ENCODE results near the gene METRN.

GRCh38 chr16:702341-702740 is 12.6 kb upstream of the METRN start:
- TF ChIP-seq, protein P1, sequence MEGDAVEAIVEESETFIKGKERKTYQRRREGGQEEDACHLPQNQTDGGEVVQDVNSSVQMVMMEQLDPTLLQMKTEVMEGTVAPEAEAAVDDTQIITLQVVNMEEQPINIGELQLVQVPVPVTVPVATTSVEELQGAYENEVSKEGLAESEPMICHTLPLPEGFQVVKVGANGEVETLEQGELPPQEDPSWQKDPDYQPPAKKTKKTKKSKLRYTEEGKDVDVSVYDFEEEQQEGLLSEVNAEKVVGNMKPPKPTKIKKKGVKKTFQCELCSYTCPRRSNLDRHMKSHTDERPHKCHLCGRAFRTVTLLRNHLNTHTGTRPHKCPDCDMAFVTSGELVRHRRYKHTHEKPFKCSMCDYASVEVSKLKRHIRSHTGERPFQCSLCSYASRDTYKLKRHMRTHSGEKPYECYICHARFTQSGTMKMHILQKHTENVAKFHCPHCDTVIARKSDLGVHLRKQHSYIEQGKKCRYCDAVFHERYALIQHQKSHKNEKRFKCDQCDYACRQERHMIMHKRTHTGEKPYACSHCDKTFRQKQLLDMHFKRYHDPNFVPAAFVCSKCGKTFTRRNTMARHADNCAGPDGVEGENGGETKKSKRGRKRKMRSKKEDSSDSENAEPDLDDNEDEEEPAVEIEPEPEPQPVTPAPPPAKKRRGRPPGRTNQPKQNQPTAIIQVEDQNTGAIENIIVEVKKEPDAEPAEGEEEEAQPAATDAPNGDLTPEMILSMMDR (conservative IDR thresholded peaks at IDR 0.05; ENCODE audit: low read depth, low read length) = no peak
- TF ChIP-seq, protein P2, sequence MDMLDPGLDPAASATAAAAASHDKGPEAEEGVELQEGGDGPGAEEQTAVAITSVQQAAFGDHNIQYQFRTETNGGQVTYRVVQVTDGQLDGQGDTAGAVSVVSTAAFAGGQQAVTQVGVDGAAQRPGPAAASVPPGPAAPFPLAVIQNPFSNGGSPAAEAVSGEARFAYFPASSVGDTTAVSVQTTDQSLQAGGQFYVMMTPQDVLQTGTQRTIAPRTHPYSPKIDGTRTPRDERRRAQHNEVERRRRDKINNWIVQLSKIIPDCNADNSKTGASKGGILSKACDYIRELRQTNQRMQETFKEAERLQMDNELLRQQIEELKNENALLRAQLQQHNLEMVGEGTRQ (IDR thresholded peaks at IDR 0.05; ENCODE audit: low read depth, low read length) = no peak
- no peak for TF ChIP-seq POLR2A (IDR thresholded peaks at IDR 0.05; ENCODE audit: low read depth, low read length)
- no peak for TF ChIP-seq RCOR1 (IDR thresholded peaks at IDR 0.05; ENCODE audit: insufficient replicate concordance, low read length)
- no peak for TF ChIP-seq MAFK (IDR thresholded peaks at IDR 0.05; ENCODE audit: low read depth, low read length)
- no peak for TF ChIP-seq SMC3 (IDR thresholded peaks at IDR 0.05; ENCODE audit: low read depth, low read length)
- TF ChIP-seq FOS (IDR thresholded peaks at IDR 0.05; ENCODE audit: low read depth, low read length) = no peak
- TF ChIP-seq CEBPB (IDR thresholded peaks at IDR 0.05; ENCODE audit: low read depth, low read length) = no peak
